ENCODE measurements around the gene TFPI2. TPM values are rescaled to one million over a fixed set of nuclear protein-coding genes. Genes with fewer than 3 reads are reported as not detected.
A peak's percentile ranks its signal among the peaks of the same experiment; 100 is the strongest.

TFPI2 gene
- total RNA-seq, 1 donor from 2014 or later: 8.7 TPM

DNA sequence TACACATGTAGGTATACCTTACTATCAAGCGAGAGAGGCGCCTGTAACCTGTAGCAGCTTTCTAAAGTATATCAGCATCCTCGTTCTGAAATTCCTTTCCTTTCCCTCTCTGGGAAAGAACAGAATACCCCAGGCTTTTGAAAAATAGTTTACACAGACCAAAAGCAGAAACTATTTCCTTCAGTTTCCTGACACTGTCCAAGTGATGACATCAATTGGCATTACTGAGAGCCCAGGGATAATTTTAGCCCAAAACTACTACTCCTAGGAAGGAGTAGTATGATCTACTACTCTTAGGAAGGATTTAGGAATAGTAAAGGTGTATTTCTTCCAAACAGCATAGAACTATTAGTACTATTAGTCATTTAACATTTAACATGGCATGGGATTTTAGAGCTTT, 37.0 kb upstream of the TFPI2 start:
- H3K36me3 ChIP-seq (ENCODE audit: control insufficient read depth, insufficient read depth, low read length): no peaks in the 10 kb centered on the region
- TF ChIP-seq, protein P1, sequence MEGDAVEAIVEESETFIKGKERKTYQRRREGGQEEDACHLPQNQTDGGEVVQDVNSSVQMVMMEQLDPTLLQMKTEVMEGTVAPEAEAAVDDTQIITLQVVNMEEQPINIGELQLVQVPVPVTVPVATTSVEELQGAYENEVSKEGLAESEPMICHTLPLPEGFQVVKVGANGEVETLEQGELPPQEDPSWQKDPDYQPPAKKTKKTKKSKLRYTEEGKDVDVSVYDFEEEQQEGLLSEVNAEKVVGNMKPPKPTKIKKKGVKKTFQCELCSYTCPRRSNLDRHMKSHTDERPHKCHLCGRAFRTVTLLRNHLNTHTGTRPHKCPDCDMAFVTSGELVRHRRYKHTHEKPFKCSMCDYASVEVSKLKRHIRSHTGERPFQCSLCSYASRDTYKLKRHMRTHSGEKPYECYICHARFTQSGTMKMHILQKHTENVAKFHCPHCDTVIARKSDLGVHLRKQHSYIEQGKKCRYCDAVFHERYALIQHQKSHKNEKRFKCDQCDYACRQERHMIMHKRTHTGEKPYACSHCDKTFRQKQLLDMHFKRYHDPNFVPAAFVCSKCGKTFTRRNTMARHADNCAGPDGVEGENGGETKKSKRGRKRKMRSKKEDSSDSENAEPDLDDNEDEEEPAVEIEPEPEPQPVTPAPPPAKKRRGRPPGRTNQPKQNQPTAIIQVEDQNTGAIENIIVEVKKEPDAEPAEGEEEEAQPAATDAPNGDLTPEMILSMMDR (IDR thresholded peaks at IDR 0.05; ENCODE audit: insufficient read depth, low read length, severe bottlenecking): no peak
- no peak overlapping the region for H3K4me3 ChIP-seq (ENCODE audit: low read depth, low read length)
- DNase-seq (ENCODE audit: low read depth) (no peak), FAIRE-seq (no peak)
- no peaks in the 10 kb centered on the region for H3K27me3 ChIP-seq (ENCODE audit: control insufficient read depth, insufficient read depth, low read length)

DNA sequence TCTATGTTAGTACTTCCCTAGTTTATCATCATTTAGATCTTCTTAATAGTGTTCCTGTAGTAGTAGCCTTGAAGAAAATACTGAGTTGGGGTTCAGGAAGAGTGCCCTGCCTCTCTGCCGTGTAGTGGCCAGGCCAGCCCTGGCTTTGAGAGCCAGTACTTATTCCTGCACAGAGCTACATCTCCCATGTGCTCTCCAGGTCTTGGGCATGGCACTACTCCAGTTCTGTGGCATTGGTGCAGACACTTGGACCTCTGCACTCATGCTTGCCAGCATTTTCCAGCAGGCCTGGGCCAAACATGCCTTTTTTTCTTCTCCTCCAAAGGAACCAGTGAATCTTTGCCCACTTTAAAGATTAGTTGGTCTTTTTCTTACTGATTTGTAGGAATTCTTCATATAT, 36.2 kb upstream of the TFPI2 start:
- FAIRE-seq: no peak
- no peak overlapping the region for H3K4me3 ChIP-seq (ENCODE audit: low read depth, low read length)

DNA sequence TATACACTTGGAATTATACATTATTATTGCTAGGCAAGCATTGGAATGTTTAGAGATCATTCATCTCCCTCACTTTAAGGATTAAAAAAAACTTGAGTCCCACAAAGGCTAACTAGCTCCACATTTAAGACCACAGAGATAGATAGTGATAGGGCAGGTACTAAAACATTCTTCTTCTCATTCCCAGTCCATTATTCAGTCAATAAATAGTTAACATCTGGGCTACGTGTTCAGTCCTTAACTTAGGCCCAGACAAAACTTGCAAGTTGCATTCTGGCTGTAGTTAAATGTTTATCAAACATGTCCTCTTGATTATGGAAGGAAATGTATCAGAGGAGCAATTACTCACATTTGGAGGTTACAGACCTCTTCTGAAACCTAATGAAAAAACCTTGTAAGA, 33.4 kb upstream of the TFPI2 start:
- Histone ChIP-seq H3K36me3 (ENCODE audit: control insufficient read depth, insufficient read depth, low read length) (no peaks in the 10 kb centered on the region), H3K4me3 (ENCODE audit: low read depth, low read length) (no peak overlapping the region), H3K27me3 (ENCODE audit: control insufficient read depth, insufficient read depth, low read length) (no peaks in the 10 kb centered on the region)
- DNase-seq (ENCODE audit: low read depth) (no peak), FAIRE-seq (no peak)
- TF ChIP-seq, protein P1 (IDR thresholded peaks at IDR 0.05; ENCODE audit: insufficient read depth, low read length, severe bottlenecking): no peak

More for the DNA sequence above, 36.2 kb upstream of the TFPI2 start:
- TF ChIP-seq, protein P1 (IDR thresholded peaks at IDR 0.05; ENCODE audit: insufficient read depth, low read length, severe bottlenecking): no peak
- Histone ChIP-seq H3K36me3 (ENCODE audit: control insufficient read depth, insufficient read depth, low read length) (no peaks in the 10 kb centered on the region), H3K27me3 (ENCODE audit: control insufficient read depth, insufficient read depth, low read length) (no peaks in the 10 kb centered on the region)
- DNase-seq (ENCODE audit: low read depth): no peak

DNA sequence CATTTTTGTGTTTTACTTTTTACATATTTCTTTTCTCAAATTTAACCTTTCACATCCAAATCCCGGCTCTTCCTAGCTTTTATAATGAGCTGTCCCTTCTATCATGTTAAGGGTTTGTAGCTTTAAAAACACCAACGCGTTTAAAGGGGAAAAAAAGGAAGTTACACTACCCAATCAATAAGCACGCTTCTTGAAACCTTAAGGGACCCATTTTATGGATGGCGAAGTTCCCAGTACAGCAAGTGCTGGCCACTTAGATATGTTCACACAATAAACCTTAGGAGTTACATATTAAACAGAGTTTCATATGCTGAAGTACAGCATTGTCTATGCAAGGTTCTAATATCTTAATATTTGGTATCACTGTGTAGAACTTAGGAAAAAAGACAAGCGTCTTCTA, 32.7 kb upstream of the TFPI2 start:
- no peaks in the 10 kb centered on the region for H3K27me3 ChIP-seq (ENCODE audit: control insufficient read depth, insufficient read depth, low read length)
- FAIRE-seq: no peak
- H3K4me3 ChIP-seq (ENCODE audit: low read depth, low read length): no peak overlapping the region
- no peaks in the 10 kb centered on the region for H3K36me3 ChIP-seq (ENCODE audit: control insufficient read depth, insufficient read depth, low read length)
- TF ChIP-seq, protein P1 (IDR thresholded peaks at IDR 0.05; ENCODE audit: insufficient read depth, low read length, severe bottlenecking): no peak
- DNase-seq (ENCODE audit: low read depth): no peak

DNA sequence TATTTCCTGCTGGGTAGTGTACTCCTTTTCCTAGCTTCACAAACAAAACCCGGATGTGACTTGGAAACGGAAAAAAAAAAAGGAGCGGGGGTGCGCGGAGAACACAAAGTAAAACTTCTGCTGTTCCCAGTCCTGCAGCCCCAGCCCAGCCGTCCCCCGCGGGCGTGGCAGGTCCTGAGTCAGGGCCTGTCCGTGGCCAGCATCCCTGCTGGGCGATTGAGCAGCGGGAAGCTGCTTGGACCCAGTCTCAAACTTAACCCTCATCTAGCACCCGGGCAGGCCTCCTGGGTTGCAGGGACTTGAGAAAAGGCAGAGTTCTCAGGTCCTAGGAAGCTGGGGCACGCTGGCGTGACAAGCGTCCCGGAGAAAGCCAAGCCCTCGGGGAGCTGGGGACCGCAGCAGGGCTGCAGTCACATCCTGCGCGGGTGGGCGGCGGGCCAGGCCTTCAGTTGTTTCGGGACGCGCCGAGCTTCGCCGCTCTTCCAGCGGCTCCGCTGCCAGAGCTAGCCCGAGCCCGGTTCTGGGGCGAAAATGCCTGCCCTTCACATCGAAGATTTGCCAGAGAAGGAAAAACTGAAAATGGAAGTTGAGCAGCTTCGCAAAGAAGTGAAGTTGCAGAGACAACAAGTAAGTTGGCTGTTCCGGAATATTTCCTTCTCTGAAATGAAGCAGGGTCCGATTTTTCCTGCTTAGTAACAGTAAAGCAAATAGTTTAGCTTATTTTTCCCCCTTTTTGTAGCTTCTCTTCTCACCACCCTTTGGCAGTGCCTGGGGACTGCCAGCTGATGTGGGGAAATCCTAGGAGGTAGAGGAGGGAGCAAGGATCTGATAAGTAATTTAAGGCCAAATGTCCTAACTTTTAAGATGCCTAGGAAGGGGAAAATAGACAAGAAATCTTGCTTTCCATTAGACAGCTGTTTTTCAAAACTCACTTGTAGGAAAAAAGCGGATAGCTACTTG, 31.3 kb upstream of the TFPI2 start, which contains the start of gene GNG11:
Gene GNG11, plus strand, starts transcription at position 129 of the 960 bp plus-strand sequence. Its CDS starts 403 bp downstream, at position 532.
- peak; percentile 31 for DNase-seq (ENCODE audit: low read depth)
- no peak for FAIRE-seq
- Histone ChIP-seq H3K4me3 (ENCODE audit: low read depth, low read length) (peak within 1 kb of the TSS; percentile 47), H3K27me3 (ENCODE audit: control insufficient read depth, insufficient read depth, low read length) (no peaks in the 10 kb centered on the region), H3K36me3 (ENCODE audit: control insufficient read depth, insufficient read depth, low read length) (no peaks in the 10 kb centered on the region)
- TF ChIP-seq, protein P1 (IDR thresholded peaks at IDR 0.05; ENCODE audit: insufficient read depth, low read length, severe bottlenecking): no peak

Measured in bronchial epithelial cell (primary cell).